GM19467 (cell line): Measurements from ENCODE around the gene BMP2K.
A peak's percentile ranks its signal among the peaks of the same experiment; 100 is the strongest.
"Not testable (repeated sequence)": the region's sequence is repeated elsewhere in the genome, so short reads cannot be mapped to it uniquely, and the experiment has no call there.

ENCODE experiments used
- ATAC-seq: cut with Tn5 transposase; IDR thresholded peaks from one replicate; pipeline ENCODE4 v1.9.1; 2021; ENCODE audit warnings: mild to moderate bottlenecking, moderate library complexity; ENCODE audit not compliant: unreplicated experiment

Gene BMP2K

GRCh38 chr4:78846258-78846657, 70.1 kb downstream of the BMP2K start:
- no peak for ATAC-seq

GRCh38 chr4:78862314-78862737, 86.2 kb downstream of the BMP2K start:
- no peak for ATAC-seq

- ATAC-seq = no peak
These were observed 87.2 kb downstream of the BMP2K start for GRCh38 chr4:78863254-78863869.

- ATAC-seq = no peak
These were observed 87.8 kb downstream of the BMP2K start for GRCh38 chr4:78863991-78864390.

- peak; percentile 59 for ATAC-seq
These were observed 88.4 kb downstream of the BMP2K start for GRCh38 chr4:78864405-78865024.

GRCh38 chr4:78865451-78865850, 89.3 kb downstream of the BMP2K start:
- ATAC-seq = no peak

- not testable (repeated sequence) for ATAC-seq
These were observed 92.6 kb downstream of the BMP2K start for GRCh38 chr4:78868712-78869111.

- ATAC-seq = no peak
These were observed 93.9 kb downstream of the BMP2K start for GRCh38 chr4:78870056-78870455.

GRCh38 chr4:78876568-78877320, 100.6 kb downstream of the BMP2K start:
- no peak for ATAC-seq

- ATAC-seq = no peak
These were observed 101.9 kb downstream of the BMP2K start for GRCh38 chr4:78878031-78878430.

- no peak for ATAC-seq
These were observed 104.8 kb downstream of the BMP2K start for GRCh38 chr4:78880874-78881492.

GRCh38 chr4:78885598-78885997, 109.4 kb downstream of the BMP2K start:
- ATAC-seq = no peak

- ATAC-seq = no peak
These were observed 113.8 kb downstream of the BMP2K start for GRCh38 chr4:78889955-78890354.

- no peak for ATAC-seq
These were observed 123.2 kb downstream of the BMP2K start for GRCh38 chr4:78899302-78899701.

GRCh38 chr4:78901882-78902281, 125.7 kb downstream of the BMP2K start:
- ATAC-seq = no peak

GRCh38 chr4:78902298-78902697, 126.1 kb downstream of the BMP2K start:
- ATAC-seq = no peak

GRCh38 chr4:78904143-78904542, 128.0 kb downstream of the BMP2K start:
- no peak for ATAC-seq

GRCh38 chr4:78907638-78908037, 131.5 kb downstream of the BMP2K start:
- ATAC-seq = no peak

- not testable (repeated sequence) for ATAC-seq
These were observed 132.8 kb downstream of the BMP2K start for GRCh38 chr4:78908974-78909373.

- ATAC-seq = no peak
These were observed 134.5 kb downstream of the BMP2K start for GRCh38 chr4:78910612-78911011.

GRCh38 chr4:78922207-78922606, 146.1 kb downstream of the BMP2K start:
- no peak for ATAC-seq
